Measurements from ENCODE around the gene LGR6.

Gene LGR6

DNA sequence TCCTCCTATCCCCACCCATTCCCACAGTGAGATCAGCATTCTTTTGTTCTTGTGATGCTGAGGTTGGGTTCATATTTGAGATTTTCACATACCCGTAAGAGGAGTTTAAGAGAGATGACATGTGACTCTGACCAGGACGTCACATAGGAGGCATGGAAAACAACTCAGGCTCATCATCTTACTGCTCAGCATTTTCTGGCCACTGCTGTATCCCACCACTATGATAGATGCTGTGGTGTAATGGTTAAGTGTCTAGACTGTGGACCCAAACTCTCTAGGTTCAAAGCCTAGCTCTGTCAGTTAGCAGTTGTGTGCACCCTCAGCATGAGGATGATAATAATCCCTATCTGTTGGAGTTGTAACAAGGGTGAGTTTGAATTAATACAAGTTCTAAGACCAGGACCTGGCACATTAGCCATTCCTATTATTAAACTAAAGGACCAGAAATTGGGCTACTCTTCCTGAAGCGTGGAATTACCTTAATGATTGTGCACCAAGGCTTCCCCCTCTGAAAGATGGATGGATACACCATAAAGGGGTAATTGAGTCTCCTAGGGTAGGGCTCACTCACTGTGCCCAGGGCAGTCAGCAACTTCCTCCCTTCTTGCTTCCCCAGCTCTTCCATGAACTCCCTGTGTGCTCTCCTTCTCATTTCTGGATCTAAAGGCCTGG is 40.9 kb downstream of the LGR6 start:
- H4K20me1 ChIP-seq (ENCODE audit: insufficient read depth, low read length, poor library complexity, severe bottlenecking): no peaks in the 10 kb centered on the region
- no peaks in the 10 kb centered on the region for H3K36me3 ChIP-seq (ENCODE audit: insufficient read depth, low read length)
- H3K4me1 ChIP-seq (ENCODE audit: insufficient read depth, low read length, poor library complexity, severe bottlenecking): no peaks in the 10 kb centered on the region
- no peaks in the 10 kb centered on the region for H3K9me3 ChIP-seq (ENCODE audit: insufficient read depth, low read depth, low read length)
- H3K9me2 ChIP-seq (replicated peaks; ENCODE audit: low read depth, low read length): no peaks in the 10 kb centered on the region
- H2AFZ ChIP-seq (ENCODE audit: low read length): no peak overlapping the region
- H3K9ac ChIP-seq (ENCODE audit: low read depth, low read length, poor library complexity, severe bottlenecking): no peak overlapping the region
- no peak for TF ChIP-seq EZH2phosphoT487 (IDR thresholded peaks at IDR 0.05; ENCODE audit: borderline replicate concordance)
- TF ChIP-seq, protein P1, sequence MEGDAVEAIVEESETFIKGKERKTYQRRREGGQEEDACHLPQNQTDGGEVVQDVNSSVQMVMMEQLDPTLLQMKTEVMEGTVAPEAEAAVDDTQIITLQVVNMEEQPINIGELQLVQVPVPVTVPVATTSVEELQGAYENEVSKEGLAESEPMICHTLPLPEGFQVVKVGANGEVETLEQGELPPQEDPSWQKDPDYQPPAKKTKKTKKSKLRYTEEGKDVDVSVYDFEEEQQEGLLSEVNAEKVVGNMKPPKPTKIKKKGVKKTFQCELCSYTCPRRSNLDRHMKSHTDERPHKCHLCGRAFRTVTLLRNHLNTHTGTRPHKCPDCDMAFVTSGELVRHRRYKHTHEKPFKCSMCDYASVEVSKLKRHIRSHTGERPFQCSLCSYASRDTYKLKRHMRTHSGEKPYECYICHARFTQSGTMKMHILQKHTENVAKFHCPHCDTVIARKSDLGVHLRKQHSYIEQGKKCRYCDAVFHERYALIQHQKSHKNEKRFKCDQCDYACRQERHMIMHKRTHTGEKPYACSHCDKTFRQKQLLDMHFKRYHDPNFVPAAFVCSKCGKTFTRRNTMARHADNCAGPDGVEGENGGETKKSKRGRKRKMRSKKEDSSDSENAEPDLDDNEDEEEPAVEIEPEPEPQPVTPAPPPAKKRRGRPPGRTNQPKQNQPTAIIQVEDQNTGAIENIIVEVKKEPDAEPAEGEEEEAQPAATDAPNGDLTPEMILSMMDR (conservative IDR thresholded peaks at IDR 0.05; ENCODE audit: low read length): no peak
- H3F3A ChIP-seq (ENCODE audit: low read depth): no peaks in the 10 kb centered on the region
- H3K27me3 ChIP-seq (ENCODE audit: insufficient read depth, low read length, poor library complexity, severe bottlenecking): no peaks in the 10 kb centered on the region
- no peak overlapping the region for H3K4me2 ChIP-seq (ENCODE audit: low read depth, low read length, poor library complexity, severe bottlenecking)
- no peak overlapping the region for H3K4me3 ChIP-seq (ENCODE audit: low read length, poor library complexity, severe bottlenecking)
- H3K79me2 ChIP-seq (ENCODE audit: insufficient read depth, low read length): no peaks in the 10 kb centered on the region

DNA sequence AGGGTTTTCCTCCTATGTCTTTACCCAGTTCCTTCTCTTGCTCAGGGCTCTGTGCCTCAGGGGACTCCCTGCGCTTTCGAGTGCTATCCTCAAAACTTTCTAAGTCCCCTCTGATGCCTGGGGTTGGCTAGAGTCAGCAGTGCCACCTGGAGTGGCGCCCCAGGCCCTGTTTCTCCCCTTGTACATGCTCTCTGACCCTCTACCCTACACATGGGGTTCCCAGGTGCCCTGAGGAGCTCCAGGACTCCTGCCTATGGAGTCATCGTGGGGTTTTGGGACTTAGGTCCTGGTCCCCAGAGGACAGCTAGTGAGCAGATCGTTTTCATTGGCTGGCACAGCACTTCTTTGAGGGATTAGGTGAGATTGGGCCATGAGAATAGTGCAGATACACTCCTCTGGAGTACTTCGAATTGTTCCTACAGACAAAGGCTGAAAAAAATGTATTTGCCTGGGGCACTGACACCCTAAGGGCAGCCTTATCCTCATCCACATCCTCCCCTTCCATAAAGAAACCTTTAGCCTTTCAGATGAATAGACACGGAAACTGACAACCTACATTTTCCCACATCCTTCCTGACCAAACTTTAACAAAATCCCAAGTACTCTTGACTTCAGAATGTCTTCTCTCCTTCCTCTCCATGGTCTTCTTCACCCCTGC is 41.5 kb downstream of the LGR6 start:
- Histone ChIP-seq H3K9me2 (replicated peaks; ENCODE audit: low read depth, low read length) (no peaks in the 10 kb centered on the region), H3K4me1 (ENCODE audit: insufficient read depth, low read length, poor library complexity, severe bottlenecking) (no peaks in the 10 kb centered on the region), H3F3A (ENCODE audit: low read depth) (no peaks in the 10 kb centered on the region), H2AFZ (ENCODE audit: low read length) (no peak overlapping the region), H3K9ac (ENCODE audit: low read depth, low read length, poor library complexity, severe bottlenecking) (no peak overlapping the region), H3K9me3 (ENCODE audit: insufficient read depth, low read depth, low read length) (no peaks in the 10 kb centered on the region), H3K4me3 (ENCODE audit: low read length, poor library complexity, severe bottlenecking) (no peak overlapping the region), H3K79me2 (ENCODE audit: insufficient read depth, low read length) (no peaks in the 10 kb centered on the region), H3K36me3 (ENCODE audit: insufficient read depth, low read length) (no peaks in the 10 kb centered on the region), H3K27me3 (ENCODE audit: insufficient read depth, low read length, poor library complexity, severe bottlenecking) (no peaks in the 10 kb centered on the region), H3K4me2 (ENCODE audit: low read depth, low read length, poor library complexity, severe bottlenecking) (no peak overlapping the region), H4K20me1 (ENCODE audit: insufficient read depth, low read length, poor library complexity, severe bottlenecking) (no peaks in the 10 kb centered on the region)
- no peak for TF ChIP-seq EZH2phosphoT487 (IDR thresholded peaks at IDR 0.05; ENCODE audit: borderline replicate concordance)
- TF ChIP-seq, protein P1 (conservative IDR thresholded peaks at IDR 0.05; ENCODE audit: low read length): no peak

DNA sequence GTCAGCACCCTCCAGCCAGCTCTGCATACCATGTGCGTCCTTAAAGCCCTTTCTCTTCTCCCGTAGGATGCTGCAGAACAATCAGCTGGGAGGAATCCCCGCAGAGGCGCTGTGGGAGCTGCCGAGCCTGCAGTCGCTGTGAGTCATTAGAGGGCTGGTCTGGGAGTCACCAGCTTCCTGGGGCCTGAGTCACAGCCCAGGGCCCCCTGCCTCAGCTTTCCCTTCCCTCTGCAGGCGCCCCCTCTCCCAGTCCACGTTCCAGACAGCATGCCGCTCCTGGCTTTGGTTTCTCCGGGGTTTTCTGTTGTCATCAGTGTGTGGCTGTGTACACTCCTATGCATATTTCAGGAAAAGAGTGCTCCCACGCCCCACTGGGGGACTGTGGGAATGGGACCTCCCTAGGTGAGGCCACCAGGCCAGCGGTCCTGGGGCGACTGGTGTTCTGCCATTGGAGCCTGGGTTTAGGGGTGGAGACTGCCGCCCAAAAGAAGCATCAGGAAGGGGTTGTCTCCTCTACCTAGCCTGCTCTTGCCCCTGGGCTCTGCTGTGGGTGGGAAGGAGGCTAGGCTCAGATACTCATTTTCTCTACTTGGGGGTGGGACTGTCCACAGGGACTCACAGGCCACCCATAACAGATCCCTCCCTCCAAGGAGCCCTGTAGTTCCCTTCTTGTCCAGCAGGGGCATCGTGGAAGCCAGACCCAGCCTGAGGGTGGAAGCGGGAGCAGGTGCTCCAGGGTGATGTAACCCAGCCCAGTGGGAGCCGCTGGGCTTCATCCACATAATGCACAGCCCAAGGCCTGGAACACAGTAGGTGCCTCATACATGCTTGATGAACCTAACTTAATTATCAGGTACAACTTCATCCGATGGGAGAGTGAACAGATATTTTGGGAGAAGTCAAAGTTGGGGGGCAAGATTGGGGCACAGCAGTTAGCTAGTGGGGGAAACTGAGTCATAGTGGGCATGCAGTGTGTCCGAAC is 42.5 kb downstream of the LGR6 start:
- Histone ChIP-seq H3K9ac (ENCODE audit: low read depth, low read length, poor library complexity, severe bottlenecking) (no peak overlapping the region), H3K27me3 (ENCODE audit: insufficient read depth, low read length, poor library complexity, severe bottlenecking) (no peaks in the 10 kb centered on the region), H2AFZ (ENCODE audit: low read length) (0 out of 2 replicates have a peak overlapping the region, but pooled peaks have one; percentile 31), H3K4me3 (ENCODE audit: low read length, poor library complexity, severe bottlenecking) (no peak overlapping the region), H3F3A (ENCODE audit: low read depth) (no peaks in the 10 kb centered on the region), H3K4me2 (ENCODE audit: low read depth, low read length, poor library complexity, severe bottlenecking) (no peak overlapping the region), H3K9me2 (replicated peaks; ENCODE audit: low read depth, low read length) (no peaks in the 10 kb centered on the region), H3K4me1 (ENCODE audit: insufficient read depth, low read length, poor library complexity, severe bottlenecking) (no peaks in the 10 kb centered on the region), H3K9me3 (ENCODE audit: insufficient read depth, low read depth, low read length) (no peaks in the 10 kb centered on the region), H4K20me1 (ENCODE audit: insufficient read depth, low read length, poor library complexity, severe bottlenecking) (no peaks in the 10 kb centered on the region), H3K79me2 (ENCODE audit: insufficient read depth, low read length) (no peaks in the 10 kb centered on the region), H3K36me3 (ENCODE audit: insufficient read depth, low read length) (no peaks in the 10 kb centered on the region)
- TF ChIP-seq EZH2phosphoT487 (IDR thresholded peaks at IDR 0.05; ENCODE audit: borderline replicate concordance): no peak
- TF ChIP-seq, protein P1 (conservative IDR thresholded peaks at IDR 0.05; ENCODE audit: low read length): peak; percentile 96

Data from Loucy (cell line).